Fibroblast of pulmonary artery (primary cell): ENCODE results near the gene PXK.

ENCODE experiments used
- DNase-seq: peaks from one replicate; pipeline ENCODE4 v3.0.0-alpha.2; 2010; ENCODE audit warnings: low read depth
- H3K4me3 ChIP-seq: replicated peaks from 2 replicates; pipeline ENCODE4 v1.5.1; 2011; ENCODE audit warnings: low read depth, mild to moderate bottlenecking, control low read depth, low read length, moderate library complexity
- CTCF ChIP-seq: IDR thresholded peaks from 2 replicates; pipeline ENCODE4 v1.5.1; 2011; ENCODE audit warnings: mild to moderate bottlenecking, control low read depth, low read length, inconsistent platforms; ENCODE audit errors: missing control alignments

The PXK gene

GRCh38 chr3:58292866-58293265 lies 39.8 kb upstream of the PXK start:
- TF ChIP-seq CTCF: no peak
- H3K4me3 ChIP-seq: no peak overlapping the region
- no peak for DNase-seq

- no peak overlapping the region for H3K4me3 ChIP-seq
- no peak for TF ChIP-seq CTCF
- DNase-seq: no peak
These were observed 39.2 kb upstream of the PXK start for GRCh38 chr3:58293516-58293915.

GRCh38 chr3:58296269-58296668 lies 36.4 kb upstream of the PXK start:
- H3K4me3 ChIP-seq: no peak overlapping the region
- no peak for TF ChIP-seq CTCF
- DNase-seq: no peak

- H3K4me3 ChIP-seq: no peak overlapping the region
- no peak for DNase-seq
- no peak for TF ChIP-seq CTCF
These were observed 35.8 kb upstream of the PXK start for GRCh38 chr3:58296843-58297242.

- TF ChIP-seq CTCF: no peak
- no peak overlapping the region for H3K4me3 ChIP-seq
- no peak for DNase-seq
These were observed 34.5 kb upstream of the PXK start for GRCh38 chr3:58298190-58298589.

GRCh38 chr3:58299075-58299474 lies 33.6 kb upstream of the PXK start:
- no peak for DNase-seq
- no peak overlapping the region for H3K4me3 ChIP-seq
- no peak for TF ChIP-seq CTCF

GRCh38 chr3:58299839-58300516 lies 32.7 kb upstream of the PXK start:
- no peak overlapping the region for H3K4me3 ChIP-seq
- DNase-seq: peak; percentile 83
- TF ChIP-seq CTCF: peak; percentile 57
